Measurements from ENCODE around the gene PCBP3.
"Not testable (repeated sequence)": the region's sequence is repeated elsewhere in the genome, so short reads cannot be mapped to it uniquely, and the experiment has no call there.

Gene PCBP3

DNA sequence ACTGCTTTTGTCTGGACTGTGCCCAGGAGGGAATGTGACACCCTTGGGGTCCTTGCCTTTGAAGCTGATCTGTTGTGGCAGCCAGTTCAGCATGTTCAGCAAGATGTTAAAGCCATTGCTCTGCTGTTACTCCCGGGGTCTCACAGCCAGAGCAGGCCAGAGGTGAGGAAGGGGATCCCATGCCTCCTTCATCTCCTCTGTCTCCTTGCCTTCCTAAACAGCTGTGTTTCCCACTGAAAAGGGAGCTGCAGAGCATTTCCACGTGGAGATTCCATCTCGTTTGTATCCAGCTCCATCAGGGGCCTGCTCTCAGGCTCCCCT lies 202.2 kb downstream of the PCBP3 start:
- DNase-seq (ENCODE audit: low read depth) = no peak

DNA sequence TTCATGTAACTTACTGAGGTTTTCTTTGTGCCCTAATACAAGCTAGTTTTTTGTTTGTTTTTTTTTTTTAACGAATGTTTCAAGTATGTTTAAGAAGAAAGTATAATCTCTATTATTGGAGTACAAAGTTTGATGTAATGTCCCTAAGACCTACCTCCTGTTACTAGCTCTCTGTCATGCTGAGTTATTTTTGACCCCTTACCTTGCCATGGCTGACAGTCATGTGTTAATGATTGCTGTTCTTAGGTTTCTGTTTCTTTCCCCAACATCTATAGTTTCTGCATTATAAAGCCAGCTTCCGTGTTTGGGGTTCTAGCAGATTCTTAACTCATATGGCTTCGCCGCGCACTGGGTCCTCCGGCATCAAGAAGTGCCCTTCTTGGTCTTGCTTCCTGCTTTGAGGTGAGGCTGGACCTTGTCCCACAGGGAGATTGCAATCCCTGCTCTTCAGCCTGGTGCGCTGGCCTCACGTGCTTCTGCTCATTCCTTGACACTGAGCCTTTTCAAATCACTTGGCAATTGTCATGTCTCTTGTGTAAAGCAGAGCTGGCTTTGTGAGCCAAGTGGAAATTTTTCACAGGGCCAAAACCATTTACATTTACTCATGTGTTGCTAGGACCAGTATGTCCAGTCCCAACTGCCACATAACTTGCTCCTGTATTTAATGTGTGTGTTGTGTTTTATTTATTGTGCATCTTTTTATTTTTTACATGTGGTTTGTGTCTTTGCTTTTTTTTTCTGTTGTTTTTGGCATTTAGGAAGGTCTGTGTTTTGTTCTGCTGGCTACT lies 203.0 kb downstream of the PCBP3 start:
- DNase-seq (ENCODE audit: low read depth) = no peak

- no peak for DNase-seq (ENCODE audit: low read depth)
Observed at GRCh38 chr21:45847870-45848269, 204.3 kb downstream of the PCBP3 start.

DNA sequence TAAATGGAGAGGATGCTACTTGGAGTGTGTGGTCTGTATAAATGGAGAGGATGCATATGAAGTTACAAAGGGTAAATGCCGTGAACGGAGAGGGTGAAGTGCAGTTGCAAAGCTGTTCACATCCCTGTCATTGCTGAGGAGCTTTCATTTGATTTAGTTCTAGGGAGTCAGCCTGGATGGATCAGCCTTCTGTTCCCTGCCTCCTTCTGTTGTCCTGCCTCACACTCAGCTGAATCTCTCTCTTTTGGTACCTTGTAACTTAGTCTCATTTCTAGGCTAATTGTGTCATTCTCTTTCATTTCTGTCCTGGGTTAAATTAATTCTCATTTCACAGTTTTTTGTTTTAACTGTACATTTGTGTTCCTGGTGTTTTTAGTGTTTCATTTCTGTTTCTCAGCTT lies 204.8 kb downstream of the PCBP3 start:
- DNase-seq (ENCODE audit: low read depth) = no peak

- DNase-seq (ENCODE audit: low read depth) = no peak
Observed at GRCh38 chr21:45848805-45849204, 205.3 kb downstream of the PCBP3 start.

DNA sequence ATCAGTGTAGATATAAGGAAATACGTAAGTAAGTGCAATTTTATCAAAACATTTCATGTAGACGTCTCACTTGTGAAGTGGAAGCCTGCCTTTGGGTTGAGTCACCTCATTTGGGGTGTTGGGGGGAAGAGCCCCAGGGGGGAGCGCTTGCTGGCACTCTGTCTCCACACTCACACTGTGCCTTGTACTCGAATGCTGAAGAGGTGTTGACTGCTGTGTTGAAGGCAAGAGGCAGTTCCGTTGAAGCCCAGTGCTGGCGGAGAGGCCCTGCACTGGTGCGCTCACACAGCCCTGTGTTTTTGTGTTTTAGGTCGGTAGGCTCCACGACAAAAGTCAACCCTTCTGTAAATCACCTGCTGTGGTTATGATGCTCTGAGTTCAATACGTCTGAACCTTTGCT lies 206.1 kb downstream of the PCBP3 start:
- DNase-seq (ENCODE audit: low read depth) = no peak

DNA sequence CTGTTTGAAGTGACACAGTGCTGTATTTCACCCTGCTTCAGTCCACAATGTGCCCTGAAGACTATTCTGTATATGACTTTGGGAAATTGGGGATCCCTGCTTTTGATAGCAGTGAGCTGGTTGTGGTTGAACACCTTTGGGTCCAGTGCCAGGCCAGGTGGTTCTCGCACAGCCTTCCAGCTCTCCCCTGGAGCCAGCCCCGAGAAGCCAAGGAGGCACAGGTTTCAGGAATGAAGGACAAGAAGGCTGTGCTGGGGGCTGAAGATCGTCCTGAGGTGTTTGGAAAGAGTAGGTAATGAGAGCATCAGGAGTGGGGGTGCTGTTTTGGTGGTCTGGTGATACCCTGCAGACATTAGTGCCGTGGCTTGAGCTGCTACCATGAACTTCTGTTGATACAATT lies 206.7 kb downstream of the PCBP3 start:
- no peak for DNase-seq (ENCODE audit: low read depth)

GRCh38 chr21:45852386-45852785 lies 208.9 kb downstream of the PCBP3 start:
- DNase-seq (ENCODE audit: low read depth) = not testable (repeated sequence)

- no peak for DNase-seq (ENCODE audit: low read depth)
Observed at GRCh38 chr21:45852886-45853400, 209.4 kb downstream of the PCBP3 start.

- DNase-seq (ENCODE audit: low read depth) = no peak
Observed at GRCh38 chr21:45853703-45854342, 210.3 kb downstream of the PCBP3 start.

GRCh38 chr21:45854690-45855247 lies 211.2 kb downstream of the PCBP3 start:
- no peak for DNase-seq (ENCODE audit: low read depth)

DNA sequence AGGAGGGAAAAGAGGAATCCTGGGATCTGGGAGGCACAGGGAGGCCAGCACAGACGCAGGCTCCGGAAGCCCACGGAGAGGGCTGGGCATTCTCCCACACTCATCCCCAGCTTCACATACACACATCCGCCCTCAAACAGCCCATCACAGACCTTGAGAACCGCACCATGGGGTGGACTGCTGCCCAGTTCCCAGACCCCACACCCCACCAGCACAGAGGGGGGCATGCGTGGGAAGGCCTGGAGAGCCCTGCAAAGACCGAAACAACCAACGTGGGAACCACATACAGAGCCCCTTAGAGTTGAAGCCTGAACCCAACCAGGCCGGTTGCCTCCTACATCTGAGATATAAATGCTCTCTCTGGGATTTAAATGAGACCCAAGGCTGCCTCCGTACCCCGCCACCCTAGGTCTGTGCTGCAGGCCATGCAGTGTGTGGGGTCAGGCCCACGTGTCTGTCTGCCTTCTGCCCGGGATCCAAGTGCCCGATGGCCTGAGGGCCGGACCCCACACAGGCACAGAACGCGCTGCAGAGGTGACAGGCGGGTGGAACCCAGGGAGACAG lies 211.8 kb downstream of the PCBP3 start:
- DNase-seq (ENCODE audit: low read depth) = no peak

- DNase-seq (ENCODE audit: low read depth) = no peak
Observed at GRCh38 chr21:45856442-45856841, 212.9 kb downstream of the PCBP3 start.

- DNase-seq (ENCODE audit: low read depth) = no peak
Observed at GRCh38 chr21:45856906-45857305, 213.4 kb downstream of the PCBP3 start.

GRCh38 chr21:45857761-45858160 lies 214.2 kb downstream of the PCBP3 start:
- DNase-seq (ENCODE audit: low read depth) = no peak

DNA sequence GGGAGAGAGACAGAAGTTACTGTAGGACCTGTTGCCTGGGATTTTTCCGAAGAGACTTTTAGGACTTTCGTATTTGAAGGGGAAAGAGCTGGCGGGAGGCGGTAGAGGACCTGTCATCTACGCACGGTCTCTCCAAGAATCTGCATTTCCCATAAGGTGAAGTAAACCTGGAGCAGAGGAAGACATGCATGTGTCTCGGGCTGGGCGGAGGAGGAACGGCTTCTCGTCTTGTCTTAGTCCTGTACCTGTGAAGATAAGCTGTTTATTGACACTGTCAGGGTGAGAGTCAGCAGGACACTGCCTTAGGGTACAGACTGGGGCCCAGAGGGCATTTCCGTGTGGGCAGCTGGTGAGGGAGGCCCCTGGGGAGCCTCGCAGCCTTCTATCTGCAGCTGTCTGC lies 214.7 kb downstream of the PCBP3 start:
- DNase-seq (ENCODE audit: low read depth) = no peak

GRCh38 chr21:45859041-45859761 lies 215.7 kb downstream of the PCBP3 start:
- DNase-seq (ENCODE audit: low read depth) = no peak

DNA sequence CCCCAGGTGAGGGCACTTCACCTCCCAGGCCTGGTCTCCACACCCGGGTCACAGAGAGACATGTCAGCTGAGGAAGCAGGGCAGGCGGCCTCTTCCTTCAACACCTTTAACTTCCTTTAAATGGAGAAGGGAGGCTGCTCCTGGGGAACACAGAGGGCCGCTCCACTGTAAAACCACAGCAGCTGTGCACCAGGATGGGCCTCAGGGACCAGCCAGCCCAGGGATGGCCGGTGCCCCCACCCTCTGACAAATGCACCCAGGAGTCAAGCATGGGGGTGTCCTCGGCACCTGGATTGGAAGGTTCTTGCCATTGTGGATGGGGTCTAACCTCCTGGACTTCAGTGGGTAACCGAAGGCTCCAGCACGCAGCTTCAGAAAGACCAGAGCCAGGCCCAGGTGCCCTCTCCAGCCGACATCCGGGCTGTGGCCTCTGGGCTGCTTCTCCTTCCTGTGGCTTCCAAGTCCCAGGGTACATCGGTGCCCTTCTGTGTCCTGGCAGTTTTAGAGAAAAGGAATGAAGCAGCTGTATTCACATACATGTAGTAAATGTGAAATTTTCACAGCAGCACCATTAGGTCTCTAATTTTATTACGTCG lies 216.3 kb downstream of the PCBP3 start:
- DNase-seq (ENCODE audit: low read depth) = no peak

- DNase-seq (ENCODE audit: low read depth) = no peak
Observed at GRCh38 chr21:45860493-45861155, 217.1 kb downstream of the PCBP3 start.

GRCh38 chr21:45861156-45861870 lies 217.8 kb downstream of the PCBP3 start:
- no peak for DNase-seq (ENCODE audit: low read depth)
